Erythroblast (primary cell): Measurements from ENCODE around the gene RCAN1.

ENCODE experiments used
- GATA1 ChIP-seq: IDR thresholded peaks from 2 replicates; pipeline ENCODE4 v1.6.1; 2011; ENCODE audit warnings: low read depth, mild to moderate bottlenecking, control low read depth, low read length, moderate library complexity
- POLR2A ChIP-seq: IDR thresholded peaks from 2 replicates; pipeline ENCODE4 v1.6.1; 2011; ENCODE audit warnings: mild to moderate bottlenecking, low read length

- no peak for TF ChIP-seq POLR2A
- TF ChIP-seq GATA1, result no peak
Measured at GRCh38 chr21:34602061-34602460, 12.9 kb downstream of the RCAN1 start.
